Breast epithelium (tissue), 4 donors: Measurements from ENCODE around the gene ARID3A. TPM values are rescaled to one million over a fixed set of nuclear protein-coding genes. Genes with fewer than 3 reads are reported as not detected.
A peak's percentile ranks its signal among the peaks of the same experiment; 100 is the strongest.

Source experiments
- DNase-seq, 2 donors: peaks; one replicate each; pipeline ENCODE4 v3.0.0-alpha.2; 2019; ENCODE audit warnings: low spot score in 2 of 2
- H3K27ac ChIP-seq, 2 donors: fragments of 200-600 bp; sonication (generic) in 1 of 2; one replicate each; pipeline ENCODE4 v1.5.1; 2016 to 2019; ENCODE audit warnings: mild to moderate bottlenecking in 1 of 2
- H3K27me3 ChIP-seq, 2 donors: fragments of 200-600 bp; sonication (generic) in 1 of 2; one replicate each; pipeline versions ENCODE4 v1.5.1 to v1.6.0; 2017 to 2019; ENCODE audit warnings: control low read depth in 1 of 2, mild to moderate bottlenecking in 1 of 2
- H3K36me3 ChIP-seq: fragments of 200-600 bp; one replicate; pipeline ENCODE4 v1.5.1; 2019
- H3K4me1 ChIP-seq, 2 donors: fragments of 200-600 bp; sonication (generic); one replicate each; pipeline ENCODE4 v1.5.1; 2016 to 2019; ENCODE audit warnings: control low read depth in 1 of 2
- H3K4me3 ChIP-seq, 3 donors: fragments of 200-600 bp; sonication (generic); 1 replicate in 2 of 3; 2 replicates in 1 of 3; pipeline ENCODE4 v1.5.1; 2016 to 2019; ENCODE audit warnings: mild to moderate bottlenecking in 3 of 3, moderate library complexity in 2 of 3
- H3K9me3 ChIP-seq, 2 donors: fragments of 200-600 bp; sonication (generic) in 1 of 2; one replicate each; pipeline ENCODE4 v1.5.1; 2016 to 2019; ENCODE audit warnings: control low read depth in 1 of 2
- CTCF ChIP-seq, 3 donors: fragments of 450-650 bp; IDR thresholded peaks; one replicate each; pipeline ENCODE4 v1.5.1; 2016 to 2017; ENCODE audit warnings: antibody characterized with exemption in 3 of 3, mild to moderate bottlenecking in 3 of 3, moderate library complexity in 3 of 3
- POLR2A ChIP-seq: fragments of 450-650 bp; IDR thresholded peaks from one replicate; pipeline ENCODE4 v1.6.1; 2016; ENCODE audit warnings: antibody characterized with exemption, mild to moderate bottlenecking, moderate library complexity
- POLR2AphosphoS5 ChIP-seq, 3 donors: sonication (generic); formaldehyde crosslinking; IDR thresholded peaks; one replicate each; pipeline ENCODE4 v1.6.1; 2017; ENCODE audit warnings: antibody characterized with exemption in 3 of 3
- intact Hi-C: fragments of 100-400 bp; cut with DNase I; formaldehyde crosslinking; loops from one replicate; pipeline ENCODE4 v1.15.1; 2023; ENCODE audit warnings: low total_unique reads
- total RNA-seq, 3 donors: library from RNA; depleted of rRNA; stranded (reverse); fragments of >200 nt; gene quantifications; one replicate each; pipeline ENCODE4 v1.1.0, GENCODE V29; 2016

Gene ARID3A
- total RNA-seq, 3 donors from 2014 or later = 3.5 to 11.1 (median 4.8) TPM

GRCh38 chr19:982567-983170, 56.8 kb downstream of the ARID3A start:
- Histone ChIP-seq H3K4me3 (peak overlapping the region; percentile 21 to 63 (median 47)), H3K27me3 (no peaks in the 10 kb centered on the region), H3K36me3 (no peaks in the 10 kb centered on the region), H3K9me3 (no peaks in the 10 kb centered on the region), H3K4me1 (no peaks in the 10 kb centered on the region), H3K27ac (peak overlapping the region in 1 of 2 donors; percentile 61)
- TF ChIP-seq POLR2A (no peak), CTCF (IDR thresholded peaks at IDR 0.05) (peak; percentile 17 to 99 (median 27)), POLR2AphosphoS5 (IDR thresholded peaks at IDR 0.05) (no peak)
- intact Hi-C loops = loop anchor here (5.0 to 10.0 kb wide), 2 partner anchors 125 to 228 kb away; partner anchors contain the start of genes CFD and MISP
- DNase-seq = peak; percentile 48 to 63

- no peaks in the 10 kb centered on the region for H3K4me1 ChIP-seq
- intact Hi-C loops = loop anchor here (1.0 to 10.0 kb wide), 3 partner anchors 59 to 230 kb away; partner anchors contain the start of genes CFD and MISP
- TF ChIP-seq CTCF (IDR thresholded peaks at IDR 0.05) (peak in 2 of 3 donors; percentile 29 to 45), POLR2AphosphoS5 (IDR thresholded peaks at IDR 0.05) (peak; percentile 82 to 92 (median 90)), POLR2A (no peak)
Measured at GRCh38 chr19:984165-984967, 58.5 kb downstream of the ARID3A start, which contains the start of gene WDR18. TSS of gene WDR18 (plus strand) at chr19:984345. CDS start at chr19:984354, 9 bp downstream.

DNA sequence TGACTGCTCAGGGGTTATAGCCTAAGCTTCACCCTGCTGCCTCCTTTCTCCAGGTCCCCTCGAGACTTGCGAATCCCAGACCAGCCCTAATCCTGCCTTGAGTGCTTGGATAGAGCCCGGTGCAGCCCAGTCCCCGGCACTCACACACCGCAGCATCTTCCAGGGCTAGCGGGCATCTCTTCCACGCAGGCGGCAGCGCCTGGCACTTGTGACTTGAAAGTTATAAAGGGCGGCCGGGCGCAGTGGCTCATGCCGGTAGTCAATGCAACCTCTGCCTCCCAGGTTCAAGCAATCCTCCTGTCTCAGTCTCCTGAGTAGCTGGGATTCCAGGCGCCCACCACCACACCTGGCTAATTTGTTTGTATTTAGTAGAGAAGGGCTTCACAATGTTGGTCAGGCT, 60.2 kb downstream of the ARID3A start:
- no peak for DNase-seq
- no peaks in the 10 kb centered on the region for H3K36me3 ChIP-seq
- intact Hi-C loops = loop anchor here (10.0 kb wide), 1 partner anchor 231 kb away; the partner anchor contains the start of gene MISP

More at GRCh38 chr19:984165-984967, 58.5 kb downstream of the ARID3A start, which contains the start of gene WDR18:
- H3K4me3 ChIP-seq = peak within 1 kb of the TSS; percentile 78 to 100 (median 95)
- no peaks in the 10 kb centered on the region for H3K36me3 ChIP-seq
- DNase-seq = peak; percentile 90 to 93
- peak within 1 kb of the TSS; percentile 89 to 91 for H3K27ac ChIP-seq
- no peaks in the 10 kb centered on the region for H3K27me3 ChIP-seq
- no peaks in the 10 kb centered on the region for H3K9me3 ChIP-seq

DNA sequence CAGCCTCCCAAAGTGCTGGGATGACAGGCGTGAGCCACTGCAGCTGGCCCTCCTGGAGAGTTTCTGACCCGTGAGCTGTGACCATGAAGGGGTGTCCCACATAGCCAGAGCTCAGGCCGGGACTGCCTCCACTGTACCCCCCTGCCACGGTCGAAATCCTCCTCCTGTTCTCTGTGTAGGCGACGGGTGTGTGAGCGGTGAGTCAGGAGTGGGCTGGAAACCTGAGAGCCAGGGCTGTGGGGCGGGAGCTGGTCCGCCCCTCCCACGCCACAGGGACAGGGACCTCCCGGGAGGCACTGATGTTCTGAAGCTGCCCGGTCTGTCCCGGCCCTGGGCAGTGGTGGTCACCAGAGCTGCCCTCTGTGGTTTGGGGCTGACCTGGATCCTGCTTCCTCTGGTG, 62.2 kb downstream of the ARID3A start:
- Histone ChIP-seq H3K27ac (no peak overlapping the region), H3K4me3 (no peak overlapping the region), H3K36me3 (no peaks in the 10 kb centered on the region), H3K4me1 (no peaks in the 10 kb centered on the region), H3K27me3 (no peaks in the 10 kb centered on the region), H3K9me3 (no peaks in the 10 kb centered on the region)
- intact Hi-C loops = loop anchor here (10.0 kb wide), 1 partner anchor 233 kb away; the partner anchor contains the start of gene MISP
- TF ChIP-seq CTCF (IDR thresholded peaks at IDR 0.05) (no peak), POLR2AphosphoS5 (IDR thresholded peaks at IDR 0.05) (no peak), POLR2A (no peak)
- DNase-seq = no peak

More for the DNA sequence above, 60.2 kb downstream of the ARID3A start:
- no peaks in the 10 kb centered on the region for H3K27me3 ChIP-seq
- H3K9me3 ChIP-seq = no peaks in the 10 kb centered on the region
- no peaks in the 10 kb centered on the region for H3K4me1 ChIP-seq
- H3K27ac ChIP-seq = no peak overlapping the region
- no peak for TF ChIP-seq CTCF (IDR thresholded peaks at IDR 0.05)
- no peak for TF ChIP-seq POLR2A
- no peak for TF ChIP-seq POLR2AphosphoS5 (IDR thresholded peaks at IDR 0.05)
- H3K4me3 ChIP-seq = no peak overlapping the region
